Activated T-cell treated with anti-CD3 and anti-CD28 coated beads, Interleukin-2, amount 50 U/mL, for 4 hours (primary cell): ENCODE data around the gene PITPNM3. TPM values are rescaled to one million over a fixed set of nuclear protein-coding genes. Genes with fewer than 3 reads are reported as not detected.

Source experiments
- ATAC-seq, 2 donors: fragments of 200-7000 bp; cut with Tn5 transposase; one replicate each; pipeline ENCODE4 v1.10.0; 2021
- DNase-seq: peaks from one replicate; pipeline ENCODE4 v3.0.0-alpha.2; 2020
- H3K27me3 Mint-ChIP-seq: one replicate; pipeline ENCODE4 v1.8.0; 2021; ENCODE audit warnings: low read depth, mixed read lengths
- H3K36me3 Mint-ChIP-seq: one replicate; pipeline ENCODE4 v1.8.0; 2022; ENCODE audit warnings: mixed read lengths; ENCODE audit not compliant: insufficient read depth
- H3K4me1 Mint-ChIP-seq: one replicate; pipeline ENCODE4 v1.8.0; 2021; ENCODE audit warnings: low read depth, mixed read lengths
- H3K4me3 Mint-ChIP-seq: one replicate; pipeline ENCODE4 v1.8.0; 2021; ENCODE audit warnings: mild to moderate bottlenecking, moderate library complexity, mixed read lengths
- H3K9me3 Mint-ChIP-seq: one replicate; pipeline ENCODE4 v1.8.0; 2021; ENCODE audit warnings: mixed read lengths
- total RNA-seq, 3 donors: library from RNA; stranded (reverse); gene quantifications; one replicate each; pipeline ENCODE4 v1.2.1, GENCODE V29; 2021

The PITPNM3 gene
- total RNA-seq, 3 donors from 2014 or later = 0.33 to 0.58 (median 0.56) TPM

- no peak for ATAC-seq
- Mint-ChIP-seq H3K27me3 (no peaks in the 10 kb centered on the region), H3K4me1 (peaks cover 13% of the 10 kb centered on the region), H3K36me3 (no peaks in the 10 kb centered on the region), H3K4me3 (no peak overlapping the region), H3K9me3 (no peaks in the 10 kb centered on the region)
- no peak for DNase-seq
Measured at GRCh38 chr17:6446516-6447100, 109.7 kb downstream of the PITPNM3 start.

- H3K27me3 Mint-ChIP-seq = no peaks in the 10 kb centered on the region
- peaks cover 11% of the 10 kb centered on the region for H3K4me1 Mint-ChIP-seq
- H3K4me3 Mint-ChIP-seq = peak overlapping the region; percentile 81
- no peaks in the 10 kb centered on the region for H3K9me3 Mint-ChIP-seq
- no peaks in the 10 kb centered on the region for H3K36me3 Mint-ChIP-seq
- no peak for ATAC-seq
- no peak for DNase-seq
Measured at GRCh38 chr17:6444571-6445335, 111.6 kb downstream of the PITPNM3 start.

- Mint-ChIP-seq H3K4me1 (peaks cover 11% of the 10 kb centered on the region), H3K36me3 (no peaks in the 10 kb centered on the region), H3K4me3 (peak within 1 kb of the TSS; percentile 81), H3K9me3 (no peaks in the 10 kb centered on the region), H3K27me3 (peaks cover 4% of the 10 kb centered on the region)
- ATAC-seq (peak; percentile 96 to 97), DNase-seq (peak; percentile 93)
Measured at GRCh38 chr17:6443692-6444570, 112.4 kb downstream of the PITPNM3 start, which contains the start of gene PIMREG. PIMREG (plus strand) TSS chr17:6444455; CDS start chr17:6445111, 656 bp downstream.

- peak overlapping the region; percentile 81 for H3K4me3 Mint-ChIP-seq
- H3K27me3 Mint-ChIP-seq = peaks cover 6% of the 10 kb centered on the region
- H3K4me1 Mint-ChIP-seq = peaks cover 11% of the 10 kb centered on the region
- H3K36me3 Mint-ChIP-seq = no peaks in the 10 kb centered on the region
- H3K9me3 Mint-ChIP-seq = no peaks in the 10 kb centered on the region
- DNase-seq = no peak
- ATAC-seq = no peak
Measured at GRCh38 chr17:6442775-6443174, 113.6 kb downstream of the PITPNM3 start.

- Mint-ChIP-seq H3K4me3 (no peak overlapping the region), H3K27me3 (peaks cover 18% of the 10 kb centered on the region), H3K36me3 (no peaks in the 10 kb centered on the region), H3K4me1 (peaks cover 11% of the 10 kb centered on the region), H3K9me3 (no peaks in the 10 kb centered on the region)
- ATAC-seq (no peak), DNase-seq (no peak)
Measured at GRCh38 chr17:6439951-6440350, 116.4 kb downstream of the PITPNM3 start.

GRCh38 chr17:6437956-6438355, 118.4 kb downstream of the PITPNM3 start:
- no peaks in the 10 kb centered on the region for H3K36me3 Mint-ChIP-seq
- H3K4me3 Mint-ChIP-seq = no peak overlapping the region
- no peak for DNase-seq
- H3K4me1 Mint-ChIP-seq = no peaks in the 10 kb centered on the region
- no peaks in the 10 kb centered on the region for H3K9me3 Mint-ChIP-seq
- no peak for ATAC-seq
- peaks cover 18% of the 10 kb centered on the region for H3K27me3 Mint-ChIP-seq

- Mint-ChIP-seq H3K36me3 (no peaks in the 10 kb centered on the region), H3K4me3 (no peak overlapping the region), H3K9me3 (no peaks in the 10 kb centered on the region), H3K4me1 (no peaks in the 10 kb centered on the region), H3K27me3 (peaks cover 18% of the 10 kb centered on the region)
- ATAC-seq (no peak), DNase-seq (no peak)
Measured at GRCh38 chr17:6437466-6437865, 118.9 kb downstream of the PITPNM3 start.

GRCh38 chr17:6435968-6436367, 120.4 kb downstream of the PITPNM3 start:
- peaks cover 22% of the 10 kb centered on the region for H3K27me3 Mint-ChIP-seq
- H3K4me1 Mint-ChIP-seq = no peaks in the 10 kb centered on the region
- H3K36me3 Mint-ChIP-seq = no peaks in the 10 kb centered on the region
- H3K4me3 Mint-ChIP-seq = no peak overlapping the region
- DNase-seq (peak; percentile 56), ATAC-seq (peak; percentile 94 to 95)
- H3K9me3 Mint-ChIP-seq = peaks cover 6% of the 10 kb centered on the region

- no peak within 1 kb of the TSS for H3K4me3 Mint-ChIP-seq
- H3K27me3 Mint-ChIP-seq = peaks cover 22% of the 10 kb centered on the region
- peaks cover 10% of the 10 kb centered on the region for H3K9me3 Mint-ChIP-seq
- no peaks in the 10 kb centered on the region for H3K4me1 Mint-ChIP-seq
- DNase-seq = no peak
- H3K36me3 Mint-ChIP-seq = no peaks in the 10 kb centered on the region
- no peak for ATAC-seq
Measured at GRCh38 chr17:6435051-6435450, 121.3 kb downstream of the PITPNM3 start, which contains the start of gene AIPL1. AIPL1 (minus strand) TSS chr17:6435121; CDS start chr17:6435104, 17 bp downstream.

- no peak for DNase-seq
Measured at GRCh38 chr17:6430769-6431168, 125.6 kb downstream of the PITPNM3 start.

GRCh38 chr17:6429266-6429665, 127.1 kb downstream of the PITPNM3 start:
- Mint-ChIP-seq H3K27me3 (peaks cover 9% of the 10 kb centered on the region), H3K4me1 (peaks cover 18% of the 10 kb centered on the region), H3K9me3 (peaks cover 14% of the 10 kb centered on the region), H3K4me3 (no peak overlapping the region), H3K36me3 (peaks cover 3% of the 10 kb centered on the region)
- DNase-seq = no peak
- no peak for ATAC-seq

More at GRCh38 chr17:6430769-6431168, 125.6 kb downstream of the PITPNM3 start:
- H3K4me1 Mint-ChIP-seq = peaks cover 18% of the 10 kb centered on the region
- H3K9me3 Mint-ChIP-seq = peaks cover 14% of the 10 kb centered on the region
- H3K36me3 Mint-ChIP-seq = peaks cover 3% of the 10 kb centered on the region
- H3K27me3 Mint-ChIP-seq = peaks cover 8% of the 10 kb centered on the region
- ATAC-seq = no peak
- H3K4me3 Mint-ChIP-seq = no peak overlapping the region

- Mint-ChIP-seq H3K27me3 (peaks cover 17% of the 10 kb centered on the region), H3K4me3 (no peak overlapping the region), H3K4me1 (peaks cover 18% of the 10 kb centered on the region), H3K36me3 (peaks cover 3% of the 10 kb centered on the region), H3K9me3 (peaks cover 14% of the 10 kb centered on the region)
- no peak for DNase-seq
- ATAC-seq = no peak
Measured at GRCh38 chr17:6428207-6428965, 128.0 kb downstream of the PITPNM3 start.

- peaks cover 21% of the 10 kb centered on the region for H3K27me3 Mint-ChIP-seq
- no peak for DNase-seq
- H3K9me3 Mint-ChIP-seq = peaks cover 14% of the 10 kb centered on the region
- H3K4me3 Mint-ChIP-seq = peak overlapping the region; percentile 37
- H3K36me3 Mint-ChIP-seq = peaks cover 3% of the 10 kb centered on the region
- peak; percentile 90 for ATAC-seq
- peaks cover 18% of the 10 kb centered on the region for H3K4me1 Mint-ChIP-seq
Measured at GRCh38 chr17:6427279-6427781, 129.0 kb downstream of the PITPNM3 start.
